ENCODE measurements around the gene WIPI1.
"Not testable (repeated sequence)": the region's sequence is repeated elsewhere in the genome, so short reads cannot be mapped to it uniquely, and the experiment has no call there.

The WIPI1 gene
- total RNA-seq: 4.3 to 11.3 reads per million in 2 donors

- no peak for DNase-seq
Observed at GRCh38 chr17:68457168-68457538, at the start of gene WIPI1. Gene WIPI1 (minus strand): TSS chr17:68457496. CDS start chr17:68457421, 75 bp downstream.

GRCh38 chr17:68505951-68506350, 48.7 kb upstream of the WIPI1 start:
- DNase-seq: no peak

- no peak for DNase-seq
Observed at GRCh38 chr17:68501074-68501473, 43.8 kb upstream of the WIPI1 start.

DNA sequence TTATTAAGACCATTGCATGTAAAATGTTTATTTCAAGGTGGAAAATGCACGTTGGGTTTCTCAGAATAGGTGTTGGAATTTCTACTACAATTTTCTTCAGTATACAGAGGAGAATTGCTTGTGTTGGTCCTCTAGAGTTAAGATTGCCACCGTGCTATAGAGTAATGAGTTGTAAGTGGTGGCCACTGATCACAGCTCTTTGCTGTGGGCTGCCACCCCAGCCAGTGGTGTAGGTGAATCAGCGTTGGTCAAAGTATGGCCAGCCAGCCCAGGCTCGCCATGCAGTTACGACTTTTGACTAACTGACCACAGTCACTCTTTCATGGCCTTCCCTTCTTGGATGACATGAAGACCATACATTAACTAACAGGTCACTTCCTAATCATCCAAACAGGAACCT, 42.3 kb upstream of the WIPI1 start:
- DNase-seq: no peak

DNA sequence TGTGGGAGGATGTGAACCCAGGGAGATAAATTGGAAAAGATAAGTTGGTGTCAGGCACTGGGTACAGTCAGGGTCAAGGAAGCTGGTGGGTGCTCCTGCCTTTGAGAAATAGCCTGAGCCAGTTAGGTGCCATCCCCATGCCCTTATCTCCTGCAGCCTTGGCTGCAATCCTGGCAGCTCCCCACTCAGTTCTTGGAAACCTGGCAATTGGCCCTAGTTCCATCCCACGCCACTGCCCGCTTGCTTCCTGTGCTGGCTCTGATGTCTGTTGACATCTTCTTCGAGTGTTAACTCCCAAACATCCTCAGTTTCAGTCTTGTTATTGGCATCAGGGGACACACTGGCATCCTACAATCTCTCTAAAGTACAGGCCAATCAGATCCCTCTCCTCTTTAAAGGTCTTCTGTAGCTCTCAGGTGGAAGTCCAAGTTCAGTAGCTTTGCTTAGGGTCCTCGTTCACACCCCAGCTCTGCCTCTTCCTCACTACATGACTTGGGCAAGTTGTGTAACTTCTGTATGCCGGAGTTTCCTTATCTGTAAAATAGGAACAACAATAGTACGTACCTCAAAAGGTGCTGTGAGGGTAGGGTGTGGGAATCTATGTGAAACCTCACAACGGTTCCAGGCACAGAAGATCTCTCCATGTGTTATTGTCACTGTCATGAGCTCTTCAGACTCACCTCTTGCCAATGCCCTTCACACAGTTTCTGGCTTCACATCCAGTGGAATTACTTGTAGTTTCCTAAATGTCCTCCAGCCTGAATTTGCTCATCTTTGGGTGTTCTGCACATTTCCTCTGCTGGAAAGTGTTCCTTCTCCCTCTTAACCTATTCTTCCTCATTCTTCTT, 41.4 kb upstream of the WIPI1 start:
- no peak for DNase-seq

- DNase-seq: no peak
Observed at GRCh38 chr17:68497885-68498319, 40.6 kb upstream of the WIPI1 start.

- DNase-seq: no peak
Observed at GRCh38 chr17:68495081-68495480, 37.8 kb upstream of the WIPI1 start.

- not testable (repeated sequence) for DNase-seq
Observed at GRCh38 chr17:68492394-68493054, 35.2 kb upstream of the WIPI1 start.

- DNase-seq: no peak
Observed at GRCh38 chr17:68491381-68492231, 34.3 kb upstream of the WIPI1 start.

- DNase-seq: no peak
Observed at GRCh38 chr17:68489919-68490318, 32.6 kb upstream of the WIPI1 start.

DNA sequence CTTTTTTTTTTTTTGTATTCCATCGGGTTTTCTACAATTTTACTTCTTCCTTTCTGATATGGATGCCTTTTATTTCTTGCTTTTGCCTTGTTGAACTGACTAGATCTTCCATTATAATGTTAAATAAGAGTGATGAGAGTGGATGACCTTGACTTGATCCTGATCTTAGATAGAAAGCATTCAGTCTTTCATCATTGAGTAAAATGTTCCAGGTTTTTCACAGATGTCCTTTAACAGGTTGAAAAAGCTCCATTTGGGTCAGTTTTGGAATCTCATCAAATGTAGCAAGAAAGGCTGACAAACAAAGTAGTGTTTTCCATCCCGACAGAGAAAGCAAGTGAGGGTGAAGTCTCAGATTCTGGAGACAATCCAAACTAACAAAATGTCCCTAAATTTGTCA, 27.2 kb upstream of the WIPI1 start:
- no peak for DNase-seq

DNA sequence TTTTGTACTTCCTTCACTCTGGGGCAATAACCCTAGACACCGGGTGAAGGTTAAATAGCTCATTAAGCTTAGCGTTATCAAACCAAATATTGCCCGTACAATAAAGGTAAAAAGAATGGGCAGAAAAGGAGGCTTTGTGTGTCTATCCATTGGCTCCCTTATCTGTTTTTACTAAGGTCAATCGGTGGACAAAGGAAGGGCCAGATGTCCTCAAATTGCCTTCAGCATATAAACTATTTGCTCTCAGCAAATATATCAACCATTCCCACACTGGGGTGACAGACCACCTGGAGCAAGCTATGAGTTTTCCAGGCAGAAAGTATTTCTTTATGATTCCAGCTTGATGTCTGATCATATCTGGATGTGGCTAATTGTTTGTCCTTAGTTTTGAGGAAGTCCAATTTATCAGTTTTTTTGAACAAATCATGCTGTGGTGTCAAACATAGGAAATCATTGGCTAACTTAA, 25.3 kb upstream of the WIPI1 start:
- no peak for DNase-seq

GRCh38 chr17:68480885-68481284, 23.6 kb upstream of the WIPI1 start:
- DNase-seq: no peak

- DNase-seq: no peak
Observed at GRCh38 chr17:68470961-68471360, 13.7 kb upstream of the WIPI1 start.

- no peak for DNase-seq
Observed at GRCh38 chr17:68468788-68469187, 11.5 kb upstream of the WIPI1 start.

DNA sequence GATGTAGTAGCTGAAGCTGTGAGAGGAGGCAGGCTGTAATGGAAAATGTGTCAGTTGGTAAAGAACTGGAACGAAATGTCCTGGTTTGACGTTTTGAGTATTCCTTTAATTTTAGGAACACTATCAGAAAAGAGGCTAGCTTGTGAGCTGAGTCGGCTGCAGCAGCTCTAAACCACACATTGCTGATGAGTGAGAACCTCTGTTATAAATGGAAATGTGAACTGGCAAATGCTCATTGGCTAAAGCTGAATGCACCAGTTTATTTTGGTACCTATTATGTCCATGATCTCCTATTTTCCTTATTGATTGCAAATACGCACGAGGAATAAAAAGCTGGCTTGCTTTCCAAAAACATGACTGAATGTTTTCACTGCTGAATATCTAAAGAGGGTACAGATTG, 11.0 kb upstream of the WIPI1 start:
- no peak for DNase-seq

- no peak for DNase-seq
Observed at GRCh38 chr17:68463211-68464019, 6.1 kb upstream of the WIPI1 start.

DNA sequence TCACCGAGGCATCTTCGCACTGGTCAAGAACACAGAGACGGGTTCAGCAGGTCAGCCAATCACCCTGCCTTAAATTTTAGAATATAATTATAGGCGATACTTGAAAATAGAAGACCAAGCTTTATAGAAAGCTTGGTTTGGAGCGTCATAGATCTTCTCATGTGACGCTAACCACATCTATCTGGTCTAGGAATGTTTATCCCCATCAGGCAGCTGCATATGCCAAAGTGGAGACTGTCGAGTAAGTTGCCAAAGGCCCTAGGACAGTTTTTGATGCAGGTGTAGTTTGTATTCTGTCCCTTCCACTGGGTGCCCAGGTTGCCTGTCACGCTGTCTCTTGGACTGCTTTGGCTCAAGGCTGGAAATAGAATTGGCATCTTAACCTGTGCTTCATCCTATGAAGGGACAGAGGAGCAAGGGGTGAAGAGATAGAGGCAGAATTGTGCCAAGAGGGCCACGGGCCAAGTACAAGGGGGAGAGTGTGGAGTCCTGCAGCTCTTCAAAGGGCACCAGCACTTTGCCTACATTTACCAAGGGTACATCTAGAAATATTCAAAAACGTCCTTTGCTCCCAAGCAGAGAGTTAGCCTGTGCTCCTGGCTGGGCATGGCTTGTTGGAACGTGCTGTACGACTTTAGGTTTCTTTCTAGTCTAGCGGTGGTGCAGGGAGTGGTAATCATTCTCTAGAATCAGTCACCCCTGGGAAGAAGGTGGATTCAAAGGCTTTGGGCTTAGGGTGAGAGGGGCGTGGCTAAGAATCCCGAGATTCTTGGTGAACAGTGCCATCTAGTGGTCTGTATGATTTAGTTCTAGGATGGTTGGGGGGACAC, 5.3 kb upstream of the WIPI1 start:
- peak; percentile 51 for DNase-seq

DNA sequence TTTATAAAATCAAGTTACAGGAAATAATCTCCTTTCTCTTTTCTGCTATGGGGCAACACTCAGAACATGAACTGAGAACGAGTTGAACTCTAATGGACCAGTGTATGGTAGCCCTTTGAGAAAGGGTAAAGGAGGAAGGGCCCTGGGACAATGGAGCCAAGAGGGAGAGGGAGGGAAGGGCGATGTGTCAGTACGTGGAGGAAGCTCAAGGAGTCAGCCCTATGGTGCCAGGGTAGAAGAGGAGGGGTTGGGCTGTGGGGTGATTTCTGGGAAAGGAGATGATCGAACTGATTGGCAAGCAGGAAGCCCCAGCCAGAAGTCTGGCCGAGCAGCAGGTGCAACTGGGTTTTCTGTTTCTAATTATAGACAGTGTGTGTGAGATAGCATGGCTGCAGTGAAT, 4.3 kb upstream of the WIPI1 start:
- DNase-seq: no peak

GRCh38 chr17:68461122-68461539, 3.8 kb upstream of the WIPI1 start:
- no peak for DNase-seq

DNA sequence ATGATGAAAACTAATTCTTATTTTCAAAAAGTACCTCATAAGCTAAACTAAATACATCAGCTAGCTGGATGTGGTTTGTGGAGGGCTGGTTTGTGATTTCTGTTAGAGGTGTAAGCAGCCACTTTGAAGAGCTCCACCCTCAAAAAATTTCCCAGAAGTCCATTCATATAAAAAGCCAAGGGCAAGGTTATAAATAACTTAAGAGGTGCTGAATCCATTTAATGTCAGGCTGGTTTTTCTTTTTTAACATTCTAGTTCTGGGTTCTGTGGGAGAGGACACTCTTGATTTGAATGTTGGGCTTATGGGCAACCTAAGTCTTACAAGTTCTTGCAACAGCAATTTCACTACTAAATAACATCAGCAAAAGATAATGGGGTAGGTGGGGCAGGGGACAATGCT, 3.4 kb upstream of the WIPI1 start:
- no peak for DNase-seq

Measured in T-helper 9 cell (primary cell).